Stimulated activated CD4-positive, alpha-beta T cell treated with anti-CD3 and anti-CD28 coated beads, Interleukin-1b, Interleukin-23, amount 100 ng/mL, for 48 hours (primary cell): ENCODE data around the gene ACBD5.

Experiments
- DNase-seq: peaks from one replicate; pipeline ENCODE4 v3.0.0-alpha.2; 2020

Gene ACBD5

GRCh38 chr10:27150261-27150660, 90.3 kb downstream of the ACBD5 start:
- no peak for DNase-seq

- DNase-seq = no peak
These were observed 92.9 kb downstream of the ACBD5 start for GRCh38 chr10:27147701-27148100.

GRCh38 chr10:27145937-27146336, 94.7 kb downstream of the ACBD5 start:
- DNase-seq = no peak
